HAP-1 (cell line): ENCODE results near the gene CDH22.

ENCODE experiments used
- DNase-seq, 2 experiments: peaks; one replicate each; pipeline ENCODE4 v3.0.0-alpha.2; 2016 to 2020; ENCODE audit warnings: low spot score in 2 of 2
- H3K27me3 ChIP-seq: fragments of 250-450 bp; sonication (Bioruptor Pico); 2 replicates; pipeline ENCODE4 v1.5.1; 2020; ENCODE audit warnings: low read depth, mild to moderate bottlenecking, moderate library complexity
- H3K36me3 ChIP-seq: fragments of 250-450 bp; sonication (Bioruptor Pico); replicated peaks from 2 replicates; pipeline ENCODE4 v1.5.1; 2020; ENCODE audit warnings: mild to moderate bottlenecking
- H3K4me1 ChIP-seq: fragments of 250-450 bp; sonication (Bioruptor Pico); 2 replicates; pipeline ENCODE4 v1.5.1; 2020; ENCODE audit warnings: mild to moderate bottlenecking
- H3K4me3 ChIP-seq: fragments of 250-450 bp; sonication (Bioruptor Pico); 2 replicates; pipeline ENCODE4 v1.5.1; 2020; ENCODE audit warnings: mild to moderate bottlenecking, moderate library complexity
- H3K9me3 ChIP-seq: fragments of 250-450 bp; sonication (Bioruptor Pico); 2 replicates; pipeline ENCODE4 v1.5.1; 2020; ENCODE audit warnings: mild to moderate bottlenecking, moderate library complexity
- in situ Hi-C: fragments of 300-500 bp; cut with MboI; formaldehyde crosslinking; loops from 3 replicates; pipeline ENCODE4 v1.14.3; 2020; ENCODE audit warnings: low sequenced_read_pairs, inconsistent platforms, mixed read lengths

CDH22 gene

GRCh38 chr20:46145713-46146112, 162.6 kb downstream of the CDH22 start:
- in situ Hi-C loops: loop anchor here (25.0 kb wide), 1 partner anchor 192 kb away; no protein-coding TSS in a partner anchor

DNA sequence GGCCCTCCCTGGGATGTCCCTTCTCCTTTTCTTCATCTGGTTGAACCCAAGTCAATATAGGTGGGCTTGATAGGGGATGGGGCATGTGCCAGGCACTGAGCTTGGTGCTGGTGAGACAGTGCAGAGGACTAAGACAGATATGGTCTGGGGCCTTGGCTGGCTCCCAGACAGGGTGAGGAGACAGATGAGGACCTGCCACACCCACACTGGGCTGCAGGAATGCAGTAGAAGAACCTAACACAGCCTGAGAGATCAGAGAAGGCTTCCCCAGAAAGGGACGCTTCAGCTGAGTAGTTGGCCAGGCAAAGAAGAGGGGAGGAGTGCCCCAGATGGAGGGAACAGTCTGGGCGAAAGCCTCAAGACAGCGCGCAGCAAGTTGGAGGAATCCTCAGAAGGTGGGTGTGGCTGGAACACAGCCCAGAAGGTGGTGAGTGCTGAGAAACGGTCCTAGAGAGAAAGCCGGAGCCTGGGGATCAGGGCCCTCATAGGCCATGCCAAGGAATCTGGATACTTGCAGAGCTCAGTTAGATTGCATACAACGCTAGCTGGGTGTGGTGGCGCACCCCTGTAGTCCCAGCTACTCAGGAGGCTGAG, 163.8 kb downstream of the CDH22 start:
- H3K27me3 ChIP-seq: peaks cover 40% of the 10 kb centered on the region
- DNase-seq: no peak

More at GRCh38 chr20:46145713-46146112, 162.6 kb downstream of the CDH22 start:
- Histone ChIP-seq H3K27me3 (peaks cover 33% of the 10 kb centered on the region), H3K4me3 (no peak overlapping the region), H3K36me3 (no peaks in the 10 kb centered on the region), H3K9me3 (no peaks in the 10 kb centered on the region), H3K4me1 (no peaks in the 10 kb centered on the region)
- no peak for DNase-seq

DNA sequence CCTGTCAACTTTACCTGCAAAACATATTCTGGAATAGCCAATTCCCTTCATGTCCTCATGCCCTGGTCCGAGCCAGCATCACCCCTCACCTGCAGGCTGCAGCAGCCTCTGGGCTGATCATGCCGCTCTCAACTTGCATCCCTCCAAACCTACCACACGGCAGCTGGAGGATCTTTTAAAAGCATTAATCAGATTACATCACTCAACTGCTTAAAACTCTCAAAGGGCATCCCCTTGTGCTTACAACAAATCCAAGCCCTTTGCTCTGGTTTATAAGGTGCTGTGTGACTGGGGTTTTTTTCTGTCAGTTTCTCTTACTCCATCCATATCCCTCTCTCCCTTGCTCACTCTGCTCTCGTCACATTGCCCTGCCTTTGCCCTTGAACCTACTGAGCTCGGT, 166.2 kb downstream of the CDH22 start:
- H3K27me3 ChIP-seq: peaks cover 49% of the 10 kb centered on the region
- H3K4me3 ChIP-seq: no peak overlapping the region
- no peaks in the 10 kb centered on the region for H3K9me3 ChIP-seq
- H3K4me1 ChIP-seq: no peaks in the 10 kb centered on the region
- DNase-seq: no peak
- in situ Hi-C loops: loop anchor here (25.0 kb wide), 1 partner anchor 195 kb away; no protein-coding TSS in a partner anchor
- H3K36me3 ChIP-seq: no peaks in the 10 kb centered on the region

More for the DNA sequence above, 163.8 kb downstream of the CDH22 start:
- no peak overlapping the region for H3K4me3 ChIP-seq
- H3K36me3 ChIP-seq: no peaks in the 10 kb centered on the region
- no peaks in the 10 kb centered on the region for H3K4me1 ChIP-seq
- in situ Hi-C loops: loop anchor here (25.0 kb wide), 1 partner anchor 193 kb away; no protein-coding TSS in a partner anchor
- no peaks in the 10 kb centered on the region for H3K9me3 ChIP-seq

- Histone ChIP-seq H3K4me3 (no peak overlapping the region), H3K36me3 (no peaks in the 10 kb centered on the region), H3K9me3 (no peaks in the 10 kb centered on the region), H3K27me3 (peaks cover 53% of the 10 kb centered on the region), H3K4me1 (no peaks in the 10 kb centered on the region)
- no peak for DNase-seq
- in situ Hi-C loops: loop anchor here (25.0 kb wide), 1 partner anchor 197 kb away; no protein-coding TSS in a partner anchor
Observed at GRCh38 chr20:46139908-46140482, 168.3 kb downstream of the CDH22 start.

DNA sequence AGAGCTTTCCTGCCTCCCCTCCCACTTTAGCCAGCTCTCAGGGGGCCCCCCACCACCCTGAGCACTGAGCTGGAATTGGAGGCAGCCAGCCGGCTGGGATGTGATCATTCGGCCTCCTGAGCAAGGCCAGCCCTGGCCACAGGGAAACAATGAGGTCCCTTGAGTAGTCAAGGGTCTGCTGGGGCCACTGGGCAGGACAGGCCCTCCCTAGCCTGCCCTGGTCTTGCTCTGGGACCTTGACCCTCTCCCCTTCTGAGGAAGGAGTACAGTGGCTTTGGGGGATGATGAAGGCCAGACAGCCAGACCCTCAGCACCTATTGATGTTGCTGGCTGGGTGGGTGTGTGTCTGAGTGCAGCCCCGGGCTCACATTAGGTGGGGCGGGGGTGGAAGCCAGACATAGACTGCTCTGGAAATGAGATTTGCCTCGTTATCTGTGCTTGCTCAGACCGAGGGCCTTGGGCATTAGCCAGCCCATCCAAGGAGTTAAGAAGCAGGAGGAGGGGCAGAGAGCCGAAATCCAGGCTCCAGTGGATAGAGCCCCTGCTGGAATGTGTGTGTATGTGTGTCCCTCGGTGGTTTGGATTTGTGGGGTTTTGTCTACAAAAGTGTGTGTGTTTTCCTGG, 168.9 kb downstream of the CDH22 start:
- in situ Hi-C loops: loop anchor here (25.0 kb wide), 1 partner anchor 198 kb away; no protein-coding TSS in a partner anchor
- Histone ChIP-seq H3K4me1 (no peaks in the 10 kb centered on the region), H3K4me3 (no peak overlapping the region), H3K9me3 (no peaks in the 10 kb centered on the region), H3K27me3 (peaks cover 49% of the 10 kb centered on the region), H3K36me3 (no peaks in the 10 kb centered on the region)
- no peak for DNase-seq

- Histone ChIP-seq H3K36me3 (no peaks in the 10 kb centered on the region), H3K4me3 (no peak overlapping the region), H3K4me1 (no peaks in the 10 kb centered on the region), H3K9me3 (no peaks in the 10 kb centered on the region), H3K27me3 (peaks cover 37% of the 10 kb centered on the region)
- in situ Hi-C loops: loop anchor here (25.0 kb wide), 1 partner anchor 199 kb away; no protein-coding TSS in a partner anchor
- DNase-seq: no peak
Observed at GRCh38 chr20:46137816-46138215, 170.5 kb downstream of the CDH22 start.

DNA sequence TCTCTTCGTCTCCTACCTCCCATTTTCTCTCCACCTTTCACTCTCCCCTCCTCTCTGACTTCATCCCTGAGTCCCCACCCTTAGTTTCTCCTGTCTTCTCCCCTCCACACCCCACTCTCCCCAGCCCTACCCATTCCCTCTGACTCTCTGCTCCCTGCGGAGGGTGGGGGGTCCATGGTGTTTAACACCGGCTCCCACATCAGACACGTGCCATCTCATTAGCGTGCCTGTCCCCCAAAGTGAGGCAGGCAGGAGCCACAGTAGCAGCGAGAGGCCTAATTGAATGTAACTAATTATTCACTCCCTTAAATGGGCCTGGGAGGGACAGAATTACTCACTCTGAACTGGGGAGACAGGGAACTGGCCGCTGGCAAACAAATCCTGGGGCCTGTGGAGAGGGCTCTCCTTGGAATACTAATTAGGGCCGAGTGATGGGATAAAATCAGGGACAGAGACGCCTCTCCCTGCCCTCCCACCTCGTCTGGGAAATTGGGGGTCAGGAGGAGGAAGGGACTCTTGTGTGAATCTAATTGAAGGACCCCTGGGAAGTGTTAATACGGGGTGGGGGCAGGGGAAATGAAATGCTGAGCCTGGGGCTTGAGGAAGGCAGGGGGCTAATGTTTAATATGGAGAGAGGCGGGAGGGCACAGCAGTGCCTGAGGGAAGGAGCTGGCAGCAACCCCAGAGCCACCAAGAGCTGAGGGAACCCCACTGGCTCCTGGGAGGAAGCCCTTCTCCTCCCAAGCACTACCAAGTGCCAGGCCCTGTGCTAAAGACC, 172.3 kb downstream of the CDH22 start:
- in situ Hi-C loops: loop anchor here (25.0 kb wide), 1 partner anchor 201 kb away; no protein-coding TSS in a partner anchor
- no peaks in the 10 kb centered on the region for H3K4me1 ChIP-seq
- H3K4me3 ChIP-seq: no peak overlapping the region
- no peaks in the 10 kb centered on the region for H3K9me3 ChIP-seq
- H3K27me3 ChIP-seq: peaks cover 33% of the 10 kb centered on the region
- no peak for DNase-seq
- no peaks in the 10 kb centered on the region for H3K36me3 ChIP-seq

DNA sequence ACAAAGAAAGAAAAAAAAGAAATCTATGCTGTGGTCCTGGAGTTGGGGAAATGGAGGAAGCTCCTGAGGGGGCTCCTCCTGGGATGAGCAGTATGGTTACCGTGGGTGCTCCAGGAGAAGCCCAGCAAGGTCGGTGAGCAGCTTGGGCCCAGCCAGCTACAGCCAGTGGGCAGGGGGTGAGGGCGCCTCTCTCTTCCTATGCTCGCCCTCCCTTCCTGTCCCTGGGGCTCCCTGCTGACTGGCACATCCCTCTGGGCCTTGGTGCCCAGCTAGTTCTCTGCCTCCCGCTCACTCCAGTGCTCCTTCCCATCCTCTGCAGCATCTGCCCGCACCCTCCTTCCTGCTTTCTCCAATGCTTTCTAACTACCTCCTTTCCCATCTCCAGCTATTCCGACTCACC, 173.6 kb downstream of the CDH22 start:
- no peak for DNase-seq
- in situ Hi-C loops: loop anchor here (25.0 kb wide), 1 partner anchor 203 kb away; no protein-coding TSS in a partner anchor
- H3K9me3 ChIP-seq: no peaks in the 10 kb centered on the region
- no peak overlapping the region for H3K4me3 ChIP-seq
- H3K27me3 ChIP-seq: peaks cover 33% of the 10 kb centered on the region
- H3K36me3 ChIP-seq: no peaks in the 10 kb centered on the region
- H3K4me1 ChIP-seq: no peaks in the 10 kb centered on the region

GRCh38 chr20:46133886-46134654, 174.2 kb downstream of the CDH22 start:
- Histone ChIP-seq H3K27me3 (peaks cover 33% of the 10 kb centered on the region; the same call in 1 of the 2 replicates), H3K36me3 (no peaks in the 10 kb centered on the region), H3K9me3 (no peaks in the 10 kb centered on the region), H3K4me3 (no peak overlapping the region), H3K4me1 (no peaks in the 10 kb centered on the region)
- DNase-seq: no peak
- in situ Hi-C loops: loop anchor here (25.0 kb wide), 1 partner anchor 203 kb away; no protein-coding TSS in a partner anchor

- H3K4me3 ChIP-seq: no peak overlapping the region
- H3K27me3 ChIP-seq: peaks cover 33% of the 10 kb centered on the region; the same call in 1 of the 2 replicates
- DNase-seq: peak; percentile 59 to 85
- no peaks in the 10 kb centered on the region for H3K4me1 ChIP-seq
- in situ Hi-C loops: loop anchor here (25.0 kb wide), 1 partner anchor 205 kb away; no protein-coding TSS in a partner anchor
- H3K9me3 ChIP-seq: no peaks in the 10 kb centered on the region
- H3K36me3 ChIP-seq: no peaks in the 10 kb centered on the region
Observed at GRCh38 chr20:46132705-46133120, 175.6 kb downstream of the CDH22 start.

DNA sequence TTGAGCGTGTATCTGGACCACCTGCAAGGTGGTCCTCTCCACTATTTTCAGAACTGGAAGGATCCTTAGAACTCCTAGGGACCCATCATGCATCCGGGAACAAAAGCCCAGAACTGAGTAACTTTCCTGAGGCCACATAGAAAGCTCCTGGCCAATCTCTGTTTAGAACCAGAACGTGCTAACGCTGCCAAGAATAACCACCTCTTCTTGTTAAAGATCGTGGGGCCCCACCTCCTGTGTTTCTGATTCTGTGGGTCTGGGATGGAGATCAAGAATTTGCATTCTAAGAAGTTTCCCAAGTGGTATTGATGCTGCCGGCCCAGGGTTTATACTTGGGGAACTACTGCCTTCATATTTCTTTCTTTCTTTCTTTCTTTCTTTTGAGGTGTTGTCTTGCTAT, 176.9 kb downstream of the CDH22 start:
- DNase-seq: no peak

GRCh38 chr20:46130534-46130933, 177.8 kb downstream of the CDH22 start:
- H3K4me1 ChIP-seq: no peaks in the 10 kb centered on the region
- in situ Hi-C loops: loop anchor here (25.0 kb wide), 1 partner anchor 207 kb away; no protein-coding TSS in a partner anchor
- H3K27me3 ChIP-seq: peaks cover 25% of the 10 kb centered on the region; the same call in 1 of the 2 replicates
- no peak for DNase-seq
- H3K9me3 ChIP-seq: no peaks in the 10 kb centered on the region
- no peak overlapping the region for H3K4me3 ChIP-seq
- no peaks in the 10 kb centered on the region for H3K36me3 ChIP-seq

More for the DNA sequence above, 176.9 kb downstream of the CDH22 start:
- Histone ChIP-seq H3K27me3 (peaks cover 27% of the 10 kb centered on the region; the same call in 1 of the 2 replicates), H3K4me3 (no peak overlapping the region), H3K4me1 (no peaks in the 10 kb centered on the region), H3K36me3 (no peaks in the 10 kb centered on the region), H3K9me3 (no peaks in the 10 kb centered on the region)
- in situ Hi-C loops: loop anchor here (25.0 kb wide), 1 partner anchor 206 kb away; no protein-coding TSS in a partner anchor
